ENCODE results near the gene APBB3. TPM values are rescaled to one million over a fixed set of nuclear protein-coding genes. Genes with fewer than 3 reads are reported as not detected.
A peak's percentile ranks its signal among the peaks of the same experiment; 100 is the strongest.
"Not testable (repeated sequence)": the region's sequence is repeated elsewhere in the genome, so short reads cannot be mapped to it uniquely, and the experiment has no call there.

APBB3 gene
- total RNA-seq, 1 experiment from 2014 or later = 11.4 TPM

- Histone ChIP-seq H3K4me3 (ENCODE audit: low read length) (no peak overlapping the region), H3K9ac (ENCODE audit: low read length) (no peak overlapping the region), H3F3A (ENCODE audit: low read length, unreplicated experiment) (no peaks in the 10 kb centered on the region), H3K4me1 (ENCODE audit: insufficient read depth, low read length) (no peaks in the 10 kb centered on the region), H3K9me3 (ENCODE audit: low read length) (no peaks in the 10 kb centered on the region), H3K4me2 (ENCODE audit: low read length) (no peak overlapping the region), H3K27me3 (ENCODE audit: low read length) (no peaks in the 10 kb centered on the region), H2AFZ (ENCODE audit: low read length) (no peak overlapping the region), H4K20me1 (ENCODE audit: low read length) (no peaks in the 10 kb centered on the region), H3K79me2 (ENCODE audit: low read length) (no peaks in the 10 kb centered on the region), H3K9me2 (replicated peaks; ENCODE audit: low read length) (no peaks in the 10 kb centered on the region), H3K36me3 (ENCODE audit: low read depth, low read length) (no peaks in the 10 kb centered on the region), H3K27ac (ENCODE audit: low read length) (no peak overlapping the region)
- POLR2A ChIA-PET (ENCODE audit: unreplicated experiment) = no interaction called here
- ATAC-seq (no peak), DNase-seq (no peak)
- CTCF ChIA-PET = no interaction called here
- intact Hi-C loops (cut with micrococcal nuclease) = no loop called here
- BruUV-seq (replicated peaks) = no TSS peak
- TF ChIP-seq EZH2 (IDR thresholded peaks at IDR 0.05; ENCODE audit: low read length, unreplicated experiment) (no peak), CTCF (conservative IDR thresholded peaks at IDR 0.05; ENCODE audit: low read depth, low read length) (no peak), EZH2phosphoT487 (IDR thresholded peaks at IDR 0.05; ENCODE audit: borderline replicate concordance, low read length) (no peak)
These were observed 39.3 kb upstream of the APBB3 start for GRCh38 chr5:140603734-140604133.

GRCh38 chr5:140603446-140603698 is 39.0 kb upstream of the APBB3 start:
- H2AFZ ChIP-seq (ENCODE audit: low read length); H3F3A ChIP-seq (ENCODE audit: low read length, unreplicated experiment); H3K9me3 ChIP-seq (ENCODE audit: low read length); H4K20me1 ChIP-seq (ENCODE audit: low read length); H3K36me3 ChIP-seq (ENCODE audit: low read depth, low read length); H3K27me3 ChIP-seq (ENCODE audit: low read length); H3K4me2 ChIP-seq (ENCODE audit: low read length); H3K79me2 ChIP-seq (ENCODE audit: low read length); ATAC-seq; H3K9me2 ChIP-seq (replicated peaks; ENCODE audit: low read length); H3K4me3 ChIP-seq (ENCODE audit: low read length); H3K27ac ChIP-seq (ENCODE audit: low read length); CTCF ChIA-PET; H3K4me1 ChIP-seq (ENCODE audit: insufficient read depth, low read length); intact Hi-C loops (cut with micrococcal nuclease); DNase-seq; POLR2A ChIA-PET (ENCODE audit: unreplicated experiment); H3K9ac ChIP-seq (ENCODE audit: low read length); BruUV-seq (replicated peaks): not testable (repeated sequence)

GRCh38 chr5:140602147-140602546 is 37.7 kb upstream of the APBB3 start:
- ChIA-PET CTCF (no interaction called here), POLR2A (ENCODE audit: unreplicated experiment) (no interaction called here)
- Histone ChIP-seq H3K4me3 (ENCODE audit: low read length) (no peak overlapping the region), H3K4me2 (ENCODE audit: low read length) (no peak overlapping the region), H3K27me3 (ENCODE audit: low read length) (no peaks in the 10 kb centered on the region), H3K9me3 (ENCODE audit: low read length) (no peaks in the 10 kb centered on the region), H3K9ac (ENCODE audit: low read length) (no peak overlapping the region), H3K27ac (ENCODE audit: low read length) (no peak overlapping the region), H3K36me3 (ENCODE audit: low read depth, low read length) (no peaks in the 10 kb centered on the region), H3K79me2 (ENCODE audit: low read length) (no peaks in the 10 kb centered on the region), H3F3A (ENCODE audit: low read length, unreplicated experiment) (no peaks in the 10 kb centered on the region), H4K20me1 (ENCODE audit: low read length) (no peaks in the 10 kb centered on the region), H3K4me1 (ENCODE audit: insufficient read depth, low read length) (no peaks in the 10 kb centered on the region), H3K9me2 (replicated peaks; ENCODE audit: low read length) (no peaks in the 10 kb centered on the region), H2AFZ (ENCODE audit: low read length) (0 out of 2 replicates have a peak overlapping the region, but pooled peaks have one; percentile 16)
- TF ChIP-seq EZH2phosphoT487 (IDR thresholded peaks at IDR 0.05; ENCODE audit: borderline replicate concordance, low read length) (no peak), EZH2 (IDR thresholded peaks at IDR 0.05; ENCODE audit: low read length, unreplicated experiment) (no peak), CTCF (conservative IDR thresholded peaks at IDR 0.05; ENCODE audit: low read depth, low read length) (no peak)
- ATAC-seq (no peak), DNase-seq (no peak)
- no TSS peak for BruUV-seq (replicated peaks)
- intact Hi-C loops (cut with micrococcal nuclease) = no loop called here
